Effector CD4-positive, alpha-beta T cell (primary cell): ENCODE measurements around the gene FER.
"Not testable (repeated sequence)": the region's sequence is repeated elsewhere in the genome, so short reads cannot be mapped to it uniquely, and the experiment has no call there.

Experiments
- DNase-seq: peaks from one replicate; pipeline ENCODE4 v3.0.0-alpha.2; 2020

The FER gene

GRCh38 chr5:109049565-109049964, 301.9 kb downstream of the FER start:
- no peak for DNase-seq

GRCh38 chr5:109050321-109050720, 302.6 kb downstream of the FER start:
- not testable (repeated sequence) for DNase-seq

- not testable (repeated sequence) for DNase-seq
These were observed 304.5 kb downstream of the FER start for GRCh38 chr5:109052216-109052615.

GRCh38 chr5:109053995-109054417, 306.3 kb downstream of the FER start:
- no peak for DNase-seq

- no peak for DNase-seq
These were observed 312.8 kb downstream of the FER start for GRCh38 chr5:109060378-109061025.

- no peak for DNase-seq
These were observed 315.0 kb downstream of the FER start for GRCh38 chr5:109062664-109063063.

- no peak for DNase-seq
These were observed 315.5 kb downstream of the FER start for GRCh38 chr5:109063223-109063622.

GRCh38 chr5:109076741-109077140, 329.0 kb downstream of the FER start:
- no peak for DNase-seq

GRCh38 chr5:109078448-109078847, 330.8 kb downstream of the FER start:
- DNase-seq, result no peak

GRCh38 chr5:109080481-109080880, 332.8 kb downstream of the FER start:
- DNase-seq, result no peak

GRCh38 chr5:109080896-109081295, 333.2 kb downstream of the FER start:
- DNase-seq, result no peak

GRCh38 chr5:109083937-109084336, 336.2 kb downstream of the FER start:
- DNase-seq, result no peak

GRCh38 chr5:109089191-109089590, 341.5 kb downstream of the FER start:
- DNase-seq, result no peak

GRCh38 chr5:109099081-109099480, 351.4 kb downstream of the FER start:
- DNase-seq, result no peak

GRCh38 chr5:109100971-109101370, 353.3 kb downstream of the FER start:
- no peak for DNase-seq

GRCh38 chr5:109102096-109102690, 354.5 kb downstream of the FER start:
- no peak for DNase-seq

- no peak for DNase-seq
These were observed 358.1 kb downstream of the FER start for GRCh38 chr5:109105631-109106267.

- DNase-seq, result no peak
These were observed 364.0 kb downstream of the FER start for GRCh38 chr5:109111680-109112079.

- DNase-seq, result no peak
These were observed 365.9 kb downstream of the FER start for GRCh38 chr5:109113608-109114007.

GRCh38 chr5:109121225-109121624, 373.5 kb downstream of the FER start:
- no peak for DNase-seq

GRCh38 chr5:109125755-109126429, 378.2 kb downstream of the FER start:
- DNase-seq, result no peak

- DNase-seq, result no peak
These were observed 378.8 kb downstream of the FER start for GRCh38 chr5:109126481-109126880.

- DNase-seq, result no peak
These were observed 389.2 kb downstream of the FER start for GRCh38 chr5:109136906-109137305.
